ENCODE results near the gene AATK. TPM values are rescaled to one million over a fixed set of nuclear protein-coding genes. Genes with fewer than 3 reads are reported as not detected.
A peak's percentile ranks its signal among the peaks of the same experiment; 100 is the strongest.

AATK gene
- total RNA-seq, 2 experiments from 2014 or later = 0.35 to 0.41 TPM

DNA sequence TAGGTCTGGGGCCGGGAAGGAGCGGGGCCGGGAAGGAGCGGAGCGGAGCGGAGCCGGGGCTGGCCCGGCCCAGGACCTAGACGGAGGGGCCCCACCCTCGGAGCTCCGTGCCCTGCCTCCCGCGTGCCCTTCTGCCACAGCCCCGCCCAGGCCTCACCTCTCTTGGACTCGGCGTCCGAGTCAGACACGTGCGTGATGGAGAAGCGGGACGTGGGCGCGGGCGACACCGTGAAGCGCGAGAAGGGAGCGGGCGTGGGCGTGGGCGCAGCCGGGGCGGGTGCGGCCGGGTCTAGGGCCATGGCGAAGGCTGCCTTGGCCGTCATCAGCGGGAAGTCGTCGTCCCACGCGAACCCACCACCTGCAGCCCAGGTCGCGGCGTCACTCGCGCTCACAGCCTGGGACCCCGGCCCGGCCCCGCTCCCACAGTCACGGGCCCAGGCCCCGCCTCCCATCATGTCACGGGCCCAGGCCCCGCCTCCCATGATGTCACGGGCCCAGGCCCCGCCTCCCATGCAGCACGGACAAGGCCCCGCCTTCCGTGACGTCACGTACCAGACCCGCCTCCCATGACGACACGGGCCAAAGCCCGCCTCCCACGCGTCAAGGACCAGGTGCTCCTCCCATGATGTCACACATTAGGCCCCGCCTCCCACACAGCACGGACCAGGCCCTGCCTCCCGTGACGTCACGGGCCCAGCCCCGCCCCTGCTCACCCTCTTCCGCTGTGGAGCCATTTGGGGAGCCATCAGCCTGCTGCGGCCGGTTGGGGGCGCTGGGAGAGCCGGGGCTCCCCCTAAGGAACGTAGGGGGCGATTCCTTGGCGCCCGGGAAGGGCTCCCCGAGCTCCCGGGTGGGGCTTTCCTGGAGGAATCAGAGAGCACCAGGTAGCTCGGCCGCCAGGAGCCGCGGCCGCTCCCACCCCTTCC, 46.5 kb downstream of the AATK start:
- ATAC-seq (peak; percentile 82), DNase-seq (peak; percentile 95)
- no peak overlapping the region for H3K27ac Mint-ChIP-seq
- H3K27me3 Mint-ChIP-seq = no peaks in the 10 kb centered on the region
- no peaks in the 10 kb centered on the region for H3K9me3 Mint-ChIP-seq (ENCODE audit: low read depth)
- ChIA-PET CTCF (no interaction called here), POLR2A (no interaction called here)
- H3K4me1 Mint-ChIP-seq = no peaks in the 10 kb centered on the region
- peak overlapping the region; percentile 37 for H3K4me3 Mint-ChIP-seq
- intact Hi-C loops (cut with DNase I, micrococcal nuclease) = loop anchor here in 1 of 2 experiments (1.0 kb wide), 2 partner anchors 85 to 104 kb away; no protein-coding TSS in a partner anchor
- H3K36me3 Mint-ChIP-seq (ENCODE audit: low read depth) = no peaks in the 10 kb centered on the region

DNA sequence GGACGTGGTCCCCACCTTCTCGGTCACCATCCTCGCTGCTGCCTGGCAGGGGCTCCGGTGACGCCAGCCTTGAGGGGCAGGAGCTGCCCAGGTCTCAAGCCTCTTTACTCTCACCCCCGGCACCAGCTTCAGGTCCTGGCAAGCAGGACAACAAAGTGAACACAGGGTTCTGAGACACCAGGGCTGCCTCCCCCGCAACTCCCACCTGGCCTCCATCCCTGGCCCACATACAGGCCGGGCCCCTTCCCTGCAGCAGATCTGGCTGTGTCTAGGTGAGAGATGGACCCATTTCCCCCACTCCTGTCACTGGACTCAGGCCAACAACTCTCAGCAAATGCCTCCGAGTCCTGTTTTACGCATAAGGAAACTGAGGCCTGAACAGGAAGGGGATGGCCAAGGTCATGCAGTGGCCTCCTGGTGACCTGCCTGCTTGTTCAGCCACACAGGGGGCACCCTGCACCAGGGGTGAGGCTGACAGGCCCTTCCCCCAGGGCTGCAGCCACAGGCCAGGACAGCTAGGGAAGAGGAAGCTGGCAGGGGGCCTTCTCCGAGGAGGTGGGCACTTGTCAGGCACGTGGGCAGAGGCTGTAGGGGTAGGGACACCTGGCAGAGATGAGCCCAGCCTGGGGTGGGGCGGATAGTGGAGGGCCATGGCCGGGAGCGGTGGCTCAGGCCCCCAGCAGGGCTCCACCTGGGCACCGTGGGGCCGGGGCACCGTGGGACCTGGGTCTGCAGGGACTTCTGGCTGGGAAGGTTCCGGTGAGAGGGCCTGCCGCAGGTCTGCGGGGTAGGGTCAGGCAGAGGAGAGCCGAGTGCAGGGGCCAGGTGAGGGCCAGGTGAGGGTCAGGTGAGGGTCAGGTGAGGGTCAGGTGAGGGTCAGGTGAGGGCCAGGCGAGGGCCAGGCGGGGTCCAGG, 47.5 kb downstream of the AATK start:
- POLR2A ChIA-PET = no interaction called here
- intact Hi-C loops (cut with DNase I, micrococcal nuclease) = loop anchor here in 1 of 2 experiments (1.0 kb wide), 2 partner anchors 84 to 105 kb away; no protein-coding TSS in a partner anchor
- CTCF ChIA-PET = no interaction called here

DNA sequence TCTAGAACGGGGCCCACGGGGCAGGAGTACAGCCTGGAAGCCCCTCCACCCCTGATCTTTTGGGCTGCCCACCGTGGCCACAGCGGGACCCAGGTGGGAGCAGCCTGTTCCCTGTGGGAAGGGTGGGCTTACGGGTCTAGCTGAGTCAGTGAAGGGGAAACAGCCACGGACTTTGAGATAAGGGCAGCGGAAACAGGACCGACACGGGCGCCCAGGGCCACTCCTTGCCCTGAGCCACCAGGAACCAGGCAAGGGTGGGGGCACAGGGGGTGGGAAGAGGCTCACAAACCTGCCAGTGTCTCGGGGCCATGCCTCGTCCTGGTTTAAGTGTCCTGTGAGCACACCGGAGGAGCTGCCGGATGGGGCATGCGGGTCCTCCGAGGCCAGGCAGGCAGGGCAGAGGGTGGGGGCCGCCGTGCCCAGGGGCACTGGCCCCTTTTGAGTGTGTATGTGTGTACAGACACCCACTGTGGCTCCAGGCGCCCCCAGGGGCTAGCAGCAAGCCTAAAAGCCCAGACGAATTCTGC, 48.3 kb downstream of the AATK start:
- H3K27ac Mint-ChIP-seq = no peak overlapping the region
- no peak overlapping the region for H3K4me3 Mint-ChIP-seq
- intact Hi-C loops (cut with DNase I, micrococcal nuclease) = no loop called here
- POLR2A ChIA-PET = no interaction called here
- no peak for ATAC-seq
- H3K4me1 Mint-ChIP-seq = no peaks in the 10 kb centered on the region
- CTCF ChIA-PET = no interaction called here
- H3K36me3 Mint-ChIP-seq (ENCODE audit: low read depth) = no peaks in the 10 kb centered on the region
- H3K27me3 Mint-ChIP-seq = no peaks in the 10 kb centered on the region
- H3K9me3 Mint-ChIP-seq (ENCODE audit: low read depth) = no peaks in the 10 kb centered on the region
- no peak for DNase-seq

More for the DNA sequence above, 47.5 kb downstream of the AATK start:
- Mint-ChIP-seq H3K9me3 (ENCODE audit: low read depth) (no peaks in the 10 kb centered on the region), H3K27ac (no peak overlapping the region), H3K4me3 (peak overlapping the region; percentile 37), H3K27me3 (no peaks in the 10 kb centered on the region), H3K4me1 (no peaks in the 10 kb centered on the region), H3K36me3 (ENCODE audit: low read depth) (no peaks in the 10 kb centered on the region)
- no peak for DNase-seq
- no peak for ATAC-seq

DNA sequence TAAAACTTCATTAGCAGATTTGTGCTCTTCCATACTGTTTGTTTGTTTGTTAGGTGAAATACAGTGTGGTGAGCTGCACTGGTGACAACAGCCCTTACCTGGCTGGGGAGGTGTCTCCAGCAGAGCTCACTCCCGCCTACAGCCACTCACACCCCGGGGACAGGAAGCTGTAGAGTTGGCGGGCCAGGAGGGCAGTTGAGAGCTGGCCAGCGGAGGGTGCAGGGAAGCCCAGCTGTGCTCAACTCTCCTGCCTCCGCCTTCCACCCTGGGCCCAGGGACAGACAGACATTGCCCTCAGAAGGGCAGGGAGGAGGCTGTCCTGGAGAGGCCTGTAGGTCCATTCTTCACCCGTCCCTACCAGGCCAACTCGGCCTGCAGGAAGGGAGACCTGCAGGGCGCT, 49.3 kb downstream of the AATK start:
- Mint-ChIP-seq H3K27me3 (no peaks in the 10 kb centered on the region), H3K4me3 (no peak overlapping the region), H3K4me1 (no peaks in the 10 kb centered on the region), H3K36me3 (ENCODE audit: low read depth) (no peaks in the 10 kb centered on the region), H3K9me3 (ENCODE audit: low read depth) (no peaks in the 10 kb centered on the region), H3K27ac (no peak overlapping the region)
- DNase-seq (no peak), ATAC-seq (no peak)
- ChIA-PET POLR2A (interaction anchor here (0.5 to 0.6 kb wide), 2 partner anchors 29 to 244 kb away, joined by 3 to 4 read pairs; no protein-coding TSS in a partner anchor), CTCF (no interaction called here)
- intact Hi-C loops (cut with DNase I, micrococcal nuclease) = no loop called here

DNA sequence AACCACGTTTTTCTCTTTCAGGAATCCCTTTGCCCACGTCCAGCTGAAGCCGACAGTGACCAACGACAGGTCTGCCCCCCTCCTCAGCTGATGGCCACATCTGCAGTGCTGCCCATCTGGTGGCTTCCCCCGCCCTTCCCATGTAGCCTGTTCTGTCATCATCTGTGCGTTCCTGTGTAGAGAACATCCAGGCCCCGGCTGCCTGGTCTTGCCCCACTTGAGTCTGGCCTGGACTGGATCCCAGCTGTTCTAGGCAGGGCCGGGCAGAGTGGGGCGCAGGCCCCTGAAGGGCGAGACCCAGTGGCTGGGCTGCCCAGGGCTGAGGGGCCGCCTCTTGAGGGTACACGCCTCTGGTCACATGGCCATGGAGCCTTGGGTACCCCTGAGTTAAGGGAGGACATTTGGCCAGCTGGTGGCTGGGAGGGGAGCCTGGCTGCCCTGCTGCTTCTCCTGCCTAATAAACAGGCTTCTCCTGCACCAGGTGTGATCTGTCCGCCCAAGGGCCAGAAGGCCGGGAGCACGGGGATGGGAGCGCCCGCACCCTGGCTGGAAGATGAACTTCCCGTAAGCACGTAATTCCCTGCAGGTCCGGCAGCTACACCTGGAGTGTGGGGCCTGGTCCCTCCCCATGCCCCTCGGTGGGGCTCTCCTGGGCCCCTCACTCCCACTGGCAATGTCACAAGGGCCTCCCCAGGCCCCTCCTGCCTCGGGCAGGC, 50.1 kb downstream of the AATK start:
- no peaks in the 10 kb centered on the region for H3K9me3 Mint-ChIP-seq (ENCODE audit: low read depth)
- ChIA-PET POLR2A (interaction anchor here (0.5 to 0.6 kb wide), 2 partner anchors 29 to 245 kb away, joined by 3 to 4 read pairs; no protein-coding TSS in a partner anchor), CTCF (no interaction called here)
- no peaks in the 10 kb centered on the region for H3K36me3 Mint-ChIP-seq (ENCODE audit: low read depth)
- no peaks in the 10 kb centered on the region for H3K27me3 Mint-ChIP-seq
- H3K27ac Mint-ChIP-seq = no peak overlapping the region
- intact Hi-C loops (cut with DNase I, micrococcal nuclease) = no loop called here
- no peak for ATAC-seq
- DNase-seq = no peak
- no peak overlapping the region for H3K4me3 Mint-ChIP-seq
- H3K4me1 Mint-ChIP-seq = no peaks in the 10 kb centered on the region

DNA sequence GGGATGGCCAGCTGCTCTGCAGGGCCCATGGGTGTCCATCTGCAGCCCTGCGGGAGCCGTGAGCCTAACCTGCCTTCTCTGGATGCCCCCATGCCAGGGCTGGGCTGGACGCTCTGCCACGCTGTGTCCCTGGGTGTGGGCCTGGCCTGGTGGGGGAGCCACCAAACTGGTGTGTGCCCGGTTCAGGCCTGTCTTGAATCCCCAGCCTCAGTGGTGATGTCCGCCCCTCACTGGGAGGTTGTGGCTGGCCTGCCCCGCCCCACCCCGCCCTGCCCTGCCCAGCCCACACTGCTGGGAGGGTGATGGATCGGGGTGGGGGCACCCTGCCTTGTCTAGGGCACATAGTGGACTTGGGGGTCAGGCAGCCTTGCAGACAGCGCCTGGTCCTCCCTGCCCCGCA, 50.8 kb downstream of the AATK start:
- Mint-ChIP-seq H3K27me3 (no peaks in the 10 kb centered on the region), H3K27ac (no peak overlapping the region), H3K4me3 (no peak overlapping the region), H3K4me1 (no peaks in the 10 kb centered on the region), H3K9me3 (ENCODE audit: low read depth) (no peaks in the 10 kb centered on the region), H3K36me3 (ENCODE audit: low read depth) (no peaks in the 10 kb centered on the region)
- ChIA-PET CTCF (interaction anchor here (0.7 kb wide), 1 partner anchor 13 kb away, joined by 4 read pairs; no protein-coding TSS in a partner anchor), POLR2A (no interaction called here)
- DNase-seq = no peak
- intact Hi-C loops (cut with DNase I, micrococcal nuclease) = no loop called here
- ATAC-seq = no peak

DNA sequence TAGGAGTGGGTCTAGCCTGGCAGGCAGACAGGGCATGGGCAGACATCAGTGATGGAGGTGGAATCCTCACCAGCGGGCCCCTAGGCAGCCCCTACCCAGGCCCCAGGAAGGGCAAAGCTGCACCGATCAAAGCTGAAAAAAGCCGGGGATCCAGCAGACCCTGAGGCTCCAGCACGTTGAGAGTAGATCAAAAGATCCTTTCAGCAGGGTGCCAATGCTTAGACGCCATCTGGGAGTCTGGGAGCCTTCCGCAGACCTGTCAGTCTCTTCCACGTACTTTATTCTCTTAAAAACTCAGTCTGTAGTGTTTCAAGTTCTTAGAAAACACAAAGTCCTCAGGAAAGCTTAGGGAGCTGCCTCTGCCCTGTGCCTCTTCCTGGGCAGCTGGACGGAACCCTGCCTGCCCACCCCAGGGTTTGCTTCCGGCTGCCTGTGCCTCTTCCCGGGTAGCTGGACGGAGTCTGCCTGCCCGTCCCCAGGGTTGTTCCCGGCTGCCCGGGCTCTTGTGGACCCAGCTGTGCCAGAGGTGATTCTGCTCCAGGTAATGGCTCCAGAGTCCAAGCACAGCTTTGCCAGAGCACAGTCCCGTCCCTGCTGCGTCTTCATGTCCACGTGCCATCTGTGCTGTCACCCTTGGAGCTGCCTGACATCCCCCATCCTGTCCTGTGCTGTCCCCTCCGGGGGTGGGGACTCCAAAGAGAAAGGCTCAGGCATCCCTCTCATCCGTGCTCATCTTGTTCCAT, 51.5 kb downstream of the AATK start:
- no peaks in the 10 kb centered on the region for H3K36me3 Mint-ChIP-seq (ENCODE audit: low read depth)
- H3K4me1 Mint-ChIP-seq = peaks cover 3% of the 10 kb centered on the region
- no peaks in the 10 kb centered on the region for H3K9me3 Mint-ChIP-seq (ENCODE audit: low read depth)
- ATAC-seq (no peak), DNase-seq (no peak)
- H3K4me3 Mint-ChIP-seq = no peak overlapping the region
- H3K27ac Mint-ChIP-seq = no peak overlapping the region
- intact Hi-C loops (cut with DNase I, micrococcal nuclease) = no loop called here
- ChIA-PET CTCF (interaction anchor here (0.7 kb wide), 1 partner anchor 13 kb away, joined by 4 read pairs; no protein-coding TSS in a partner anchor), POLR2A (interaction anchor here (0.7 kb wide), 1 partner anchor 84 kb away, joined by 3 read pairs; no protein-coding TSS in a partner anchor)
- H3K27me3 Mint-ChIP-seq = no peaks in the 10 kb centered on the region

DNA sequence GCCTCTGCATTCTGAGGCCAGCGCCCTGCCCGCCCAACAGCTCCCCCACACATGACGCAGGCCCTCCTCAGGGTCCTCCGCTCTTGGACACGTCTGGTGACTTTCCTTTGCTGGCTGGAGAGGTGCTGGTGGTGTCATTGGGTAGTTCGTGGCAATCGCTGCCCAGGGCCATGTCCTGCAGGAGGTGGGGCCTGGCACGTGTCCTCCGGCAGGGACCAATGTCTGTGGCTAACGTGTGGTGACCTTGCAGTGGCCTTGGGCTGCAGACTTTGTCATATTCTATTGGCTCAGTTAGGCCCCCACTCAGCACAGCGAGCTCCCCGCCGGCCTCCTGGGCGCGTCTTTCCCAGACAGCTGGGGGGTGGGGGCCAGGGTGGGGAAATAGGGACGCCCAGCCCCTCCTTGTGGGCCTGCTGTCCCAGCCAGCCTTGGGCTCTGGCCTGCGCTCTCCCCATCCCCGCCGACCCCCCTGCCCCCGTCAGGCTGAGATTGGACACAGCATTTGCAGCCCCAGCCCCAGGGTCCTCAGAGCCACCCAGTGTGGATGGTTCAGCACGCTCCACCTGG, 52.8 kb downstream of the AATK start:
- no peaks in the 10 kb centered on the region for H3K9me3 Mint-ChIP-seq (ENCODE audit: low read depth)
- ATAC-seq = no peak
- POLR2A ChIA-PET = no interaction called here
- CTCF ChIA-PET = interaction anchor here (1.2 kb wide), 1 partner anchor 11 kb away, joined by 3 read pairs; no protein-coding TSS in a partner anchor
- DNase-seq = no peak
- H3K27me3 Mint-ChIP-seq = no peaks in the 10 kb centered on the region
- no peaks in the 10 kb centered on the region for H3K36me3 Mint-ChIP-seq (ENCODE audit: low read depth)
- H3K4me1 Mint-ChIP-seq = peaks cover 3% of the 10 kb centered on the region
- no peak overlapping the region for H3K4me3 Mint-ChIP-seq
- intact Hi-C loops (cut with DNase I, micrococcal nuclease) = no loop called here
- no peak overlapping the region for H3K27ac Mint-ChIP-seq

DNA sequence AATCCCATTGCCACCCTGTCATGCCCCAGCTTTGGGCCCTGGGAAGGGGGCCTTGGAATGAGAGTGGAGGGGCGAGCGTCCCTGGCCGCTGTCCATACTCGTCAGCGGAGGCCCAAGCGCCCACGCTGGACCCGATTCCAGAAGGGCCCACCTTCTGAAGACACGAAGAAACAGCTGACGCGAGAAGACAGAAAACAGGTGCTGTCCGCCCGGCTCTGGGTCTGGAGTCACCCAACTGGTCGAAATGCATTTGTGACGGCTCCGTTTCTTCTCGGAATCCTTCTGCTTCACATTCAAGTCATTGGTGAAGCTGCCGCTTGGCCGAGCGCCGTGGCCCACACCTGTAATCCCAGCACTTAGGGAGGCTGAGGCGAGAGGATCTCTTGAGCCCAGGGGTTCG, 53.6 kb downstream of the AATK start:
- POLR2A ChIA-PET = no interaction called here
- peaks cover 3% of the 10 kb centered on the region for H3K4me1 Mint-ChIP-seq
- H3K36me3 Mint-ChIP-seq (ENCODE audit: low read depth) = no peaks in the 10 kb centered on the region
- H3K27ac Mint-ChIP-seq = no peak overlapping the region
- intact Hi-C loops (cut with DNase I, micrococcal nuclease) = no loop called here
- DNase-seq (no peak), ATAC-seq (no peak)
- no peak overlapping the region for H3K4me3 Mint-ChIP-seq
- CTCF ChIA-PET = interaction anchor here (1.2 kb wide), 1 partner anchor 10 kb away, joined by 3 read pairs; no protein-coding TSS in a partner anchor
- no peaks in the 10 kb centered on the region for H3K9me3 Mint-ChIP-seq (ENCODE audit: low read depth)
- no peaks in the 10 kb centered on the region for H3K27me3 Mint-ChIP-seq

DNA sequence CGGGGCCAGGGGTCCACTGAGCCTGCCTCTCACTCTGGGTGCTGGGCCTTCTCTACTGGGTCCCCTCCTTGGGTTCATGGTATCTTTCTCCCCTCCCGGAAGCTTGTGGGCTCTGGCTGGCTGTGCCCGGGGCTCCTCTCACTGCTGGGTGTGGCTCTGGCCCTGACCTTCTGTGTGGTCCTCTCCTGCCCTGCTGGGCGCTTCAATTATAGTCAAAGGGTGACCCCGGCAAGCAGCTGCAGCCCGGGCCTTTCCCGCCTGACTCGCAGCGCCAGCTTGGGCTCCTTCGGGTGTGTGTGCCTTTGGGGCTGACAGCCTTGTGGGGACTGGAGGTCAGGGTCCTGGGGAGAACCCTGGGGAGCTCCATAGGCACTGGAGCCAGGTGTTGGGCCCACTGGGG, 55.0 kb downstream of the AATK start:
- intact Hi-C loops (cut with DNase I, micrococcal nuclease) = no loop called here
- Mint-ChIP-seq H3K27me3 (no peaks in the 10 kb centered on the region), H3K4me1 (peaks cover 3% of the 10 kb centered on the region), H3K4me3 (no peak overlapping the region), H3K27ac (no peak overlapping the region), H3K36me3 (ENCODE audit: low read depth) (no peaks in the 10 kb centered on the region), H3K9me3 (ENCODE audit: low read depth) (no peaks in the 10 kb centered on the region)
- ChIA-PET POLR2A (no interaction called here), CTCF (interaction anchor here (0.6 kb wide), 1 partner anchor 747 kb away, joined by 3 read pairs; no protein-coding TSS in a partner anchor)
- DNase-seq = no peak
- ATAC-seq = no peak
